ENCODE results near the gene WNT2B.

- TF ChIP-seq CTCF (IDR thresholded peaks at IDR 0.05; ENCODE audit: low read depth, low read length) (no peak), EZH2phosphoT487 (IDR thresholded peaks at IDR 0.05; ENCODE audit: low read depth) (no peak)
Observed at GRCh38 chr1:112522621-112523020, 13.9 kb downstream of the WNT2B start.

Measured in OCI-LY3 (cell line).